Measurements from ENCODE around the gene GPHN. TPM values are rescaled to one million over a fixed set of nuclear protein-coding genes. Genes with fewer than 3 reads are reported as not detected.
A peak's percentile ranks its signal among the peaks of the same experiment; 100 is the strongest.

Gene GPHN
- total RNA-seq, 1 donor from 2014 or later: 28.5 TPM

DNA sequence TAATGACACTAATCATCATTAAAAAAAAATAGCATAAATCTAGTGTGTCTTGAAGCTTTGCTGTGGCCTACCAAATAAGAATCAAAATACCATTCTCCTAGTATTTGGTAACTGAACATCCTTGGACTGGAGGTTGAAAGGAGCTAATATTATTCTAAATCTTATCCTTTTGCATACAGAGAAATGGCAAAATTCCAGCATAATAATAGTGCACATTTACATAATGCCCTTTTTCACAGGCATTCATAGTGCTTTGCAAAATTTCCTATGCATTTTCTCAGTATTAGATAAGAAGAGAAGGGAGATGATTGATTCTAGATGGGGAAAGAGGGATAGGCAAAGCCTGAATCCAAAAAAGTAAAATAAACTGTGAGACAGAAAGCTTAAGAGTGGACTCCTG, 35.7 kb upstream of the GPHN start:
- H3K27me3 ChIP-seq: no peaks in the 10 kb centered on the region
- no peaks in the 10 kb centered on the region for H3K36me3 ChIP-seq
- ATAC-seq (no peak), DNase-seq (no peak)
- no peaks in the 10 kb centered on the region for H3K4me1 ChIP-seq
- no peak overlapping the region for H3K27ac ChIP-seq
- TF ChIP-seq, protein P1, sequence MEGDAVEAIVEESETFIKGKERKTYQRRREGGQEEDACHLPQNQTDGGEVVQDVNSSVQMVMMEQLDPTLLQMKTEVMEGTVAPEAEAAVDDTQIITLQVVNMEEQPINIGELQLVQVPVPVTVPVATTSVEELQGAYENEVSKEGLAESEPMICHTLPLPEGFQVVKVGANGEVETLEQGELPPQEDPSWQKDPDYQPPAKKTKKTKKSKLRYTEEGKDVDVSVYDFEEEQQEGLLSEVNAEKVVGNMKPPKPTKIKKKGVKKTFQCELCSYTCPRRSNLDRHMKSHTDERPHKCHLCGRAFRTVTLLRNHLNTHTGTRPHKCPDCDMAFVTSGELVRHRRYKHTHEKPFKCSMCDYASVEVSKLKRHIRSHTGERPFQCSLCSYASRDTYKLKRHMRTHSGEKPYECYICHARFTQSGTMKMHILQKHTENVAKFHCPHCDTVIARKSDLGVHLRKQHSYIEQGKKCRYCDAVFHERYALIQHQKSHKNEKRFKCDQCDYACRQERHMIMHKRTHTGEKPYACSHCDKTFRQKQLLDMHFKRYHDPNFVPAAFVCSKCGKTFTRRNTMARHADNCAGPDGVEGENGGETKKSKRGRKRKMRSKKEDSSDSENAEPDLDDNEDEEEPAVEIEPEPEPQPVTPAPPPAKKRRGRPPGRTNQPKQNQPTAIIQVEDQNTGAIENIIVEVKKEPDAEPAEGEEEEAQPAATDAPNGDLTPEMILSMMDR (IDR thresholded peaks at IDR 0.05): no peak
- intact Hi-C loops (cut with DNase I): no loop called here
- no peak overlapping the region for H3K4me3 ChIP-seq
- H3K9me3 ChIP-seq: no peaks in the 10 kb centered on the region

DNA sequence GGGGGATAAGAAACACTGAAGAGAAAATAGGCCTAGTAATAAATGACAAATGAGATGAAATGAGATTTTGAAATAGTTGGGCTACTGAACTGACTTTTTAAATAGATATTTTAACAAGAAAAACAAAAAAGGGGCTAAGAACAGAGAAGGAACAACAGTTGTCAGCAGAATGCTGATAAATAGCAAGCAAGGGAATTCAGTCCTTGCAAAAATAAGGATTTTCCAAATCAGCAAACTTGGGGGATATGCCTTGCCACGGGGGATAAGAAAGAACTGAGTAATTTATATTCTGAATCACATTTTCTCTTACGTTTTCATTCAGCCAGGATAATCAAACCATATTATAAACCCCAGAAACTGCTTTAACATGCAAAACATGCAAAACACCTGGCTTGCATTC, 34.7 kb upstream of the GPHN start:
- ATAC-seq: no peak
- no peaks in the 10 kb centered on the region for H3K27me3 ChIP-seq

DNA sequence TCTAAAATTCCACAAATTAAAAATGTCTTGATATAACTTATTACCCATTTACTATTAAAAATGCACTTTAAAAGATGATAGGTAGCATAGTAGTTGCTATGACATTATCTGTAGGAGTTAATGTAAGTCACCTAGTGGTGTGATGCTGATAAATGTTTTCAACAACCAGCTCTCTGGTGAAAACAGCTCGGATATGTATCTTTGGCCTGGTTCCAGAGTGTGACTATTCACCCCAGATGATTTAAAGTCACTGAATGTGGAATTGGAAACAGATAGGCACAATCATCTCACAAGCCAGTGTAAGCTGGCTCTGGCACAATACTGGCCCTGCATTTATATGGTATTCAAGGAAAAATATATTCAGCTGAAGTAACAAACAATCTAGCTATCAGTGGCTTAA, 31.0 kb upstream of the GPHN start:
- TF ChIP-seq, protein P1 (IDR thresholded peaks at IDR 0.05): no peak
- no peak overlapping the region for H3K4me3 ChIP-seq
- H3K27ac ChIP-seq: no peak overlapping the region
- DNase-seq: no peak
- no peaks in the 10 kb centered on the region for H3K4me1 ChIP-seq
- no peaks in the 10 kb centered on the region for H3K36me3 ChIP-seq
- no peak for ATAC-seq
- intact Hi-C loops (cut with DNase I): no loop called here
- no peaks in the 10 kb centered on the region for H3K27me3 ChIP-seq
- no peaks in the 10 kb centered on the region for H3K9me3 ChIP-seq

More for the DNA sequence above, 34.7 kb upstream of the GPHN start:
- intact Hi-C loops (cut with DNase I): no loop called here
- Histone ChIP-seq H3K4me1 (no peaks in the 10 kb centered on the region), H3K4me3 (no peak overlapping the region), H3K36me3 (no peaks in the 10 kb centered on the region), H3K9me3 (no peaks in the 10 kb centered on the region), H3K27ac (no peak overlapping the region)
- TF ChIP-seq, protein P1 (IDR thresholded peaks at IDR 0.05): no peak
- no peak for DNase-seq

DNA sequence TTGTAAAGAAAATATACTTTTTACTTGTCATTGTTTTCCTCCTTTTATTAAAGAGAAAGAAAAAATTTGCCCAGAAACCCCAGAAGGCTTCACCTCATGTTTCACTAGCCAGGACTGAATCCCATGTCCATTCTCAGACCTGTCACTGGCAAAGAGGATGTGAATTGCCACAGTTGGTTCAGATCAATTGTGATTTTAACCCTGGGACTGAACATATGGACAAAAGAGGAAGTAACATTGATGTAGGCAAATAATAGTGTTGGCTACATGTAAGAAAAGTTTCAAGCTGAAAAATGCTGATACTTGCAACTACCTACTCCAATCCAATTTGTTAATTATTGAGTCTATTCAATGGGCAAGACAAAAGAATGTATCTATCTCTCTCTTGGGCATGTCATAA, 30.4 kb upstream of the GPHN start:
- intact Hi-C loops (cut with DNase I): no loop called here
- Histone ChIP-seq H3K27me3 (no peaks in the 10 kb centered on the region), H3K27ac (no peak overlapping the region), H3K36me3 (no peaks in the 10 kb centered on the region), H3K4me3 (no peak overlapping the region), H3K9me3 (no peaks in the 10 kb centered on the region), H3K4me1 (no peaks in the 10 kb centered on the region)
- TF ChIP-seq, protein P1 (IDR thresholded peaks at IDR 0.05): no peak
- DNase-seq (no peak), ATAC-seq (no peak)

DNA sequence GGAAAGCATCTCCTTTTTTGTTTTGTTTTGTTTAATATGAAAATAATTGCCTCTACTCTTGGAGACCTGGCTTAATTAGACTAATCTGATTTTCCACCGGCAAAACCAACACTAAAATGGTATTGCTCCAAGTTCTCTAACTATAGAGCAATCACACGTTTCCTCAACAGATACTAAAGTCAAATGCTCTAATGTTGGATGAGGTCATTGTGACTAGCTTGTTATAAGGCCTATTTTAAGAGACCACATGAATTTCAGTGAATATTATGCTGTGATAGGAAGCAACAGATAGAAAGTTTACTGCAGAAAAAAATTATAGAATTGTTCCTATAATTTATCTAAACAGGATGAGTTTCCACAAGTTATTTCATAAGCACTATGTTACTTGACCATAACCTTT, 25.1 kb upstream of the GPHN start:
- intact Hi-C loops (cut with DNase I): no loop called here
- Histone ChIP-seq H3K4me1 (no peaks in the 10 kb centered on the region), H3K9me3 (no peaks in the 10 kb centered on the region), H3K36me3 (no peaks in the 10 kb centered on the region), H3K27me3 (no peaks in the 10 kb centered on the region), H3K27ac (no peak overlapping the region), H3K4me3 (no peak overlapping the region)
- DNase-seq: no peak
- TF ChIP-seq, protein P1 (IDR thresholded peaks at IDR 0.05): no peak
- no peak for ATAC-seq

DNA sequence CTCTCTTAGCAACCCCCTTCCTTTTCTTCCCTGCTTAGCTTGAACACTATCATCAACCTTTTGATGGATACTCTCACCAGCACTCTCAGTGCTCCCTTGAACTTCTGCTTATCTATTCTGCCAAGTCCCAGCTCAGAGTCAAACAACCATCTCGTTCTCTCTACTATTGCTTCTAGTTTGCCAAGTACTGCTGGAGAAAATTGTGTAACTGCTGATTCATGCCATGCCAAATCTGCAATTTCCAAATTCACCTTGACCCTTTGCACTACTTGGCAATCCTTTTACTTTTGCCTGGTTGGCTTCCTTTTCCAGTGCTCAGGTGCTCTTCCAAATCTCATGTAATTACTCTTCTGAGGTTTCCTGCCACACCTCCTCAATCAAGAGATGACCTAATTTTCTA, 24.6 kb upstream of the GPHN start:
- no peaks in the 10 kb centered on the region for H3K36me3 ChIP-seq
- peak; percentile 71 for ATAC-seq

More for the DNA sequence above, 24.6 kb upstream of the GPHN start:
- no peaks in the 10 kb centered on the region for H3K4me1 ChIP-seq
- intact Hi-C loops (cut with DNase I): no loop called here
- H3K27me3 ChIP-seq: no peaks in the 10 kb centered on the region
- TF ChIP-seq, protein P1 (IDR thresholded peaks at IDR 0.05): no peak
- no peak overlapping the region for H3K27ac ChIP-seq
- no peak for DNase-seq
- H3K9me3 ChIP-seq: no peaks in the 10 kb centered on the region
- no peak overlapping the region for H3K4me3 ChIP-seq
